Measurements from ENCODE around the gene MRPL28.
A peak's percentile ranks its signal among the peaks of the same experiment; 100 is the strongest.
"Not testable (repeated sequence)": the region's sequence is repeated elsewhere in the genome, so short reads cannot be mapped to it uniquely, and the experiment has no call there.

Gene MRPL28

GRCh38 chr16:373020-373598 is 2.8 kb upstream of the MRPL28 start:
- no peak for DNase-seq

- DNase-seq = no peak
These were observed 2.1 kb upstream of the MRPL28 start for GRCh38 chr16:372302-372983.

- no peak for DNase-seq
These were observed 1.4 kb upstream of the MRPL28 start for GRCh38 chr16:371515-372301.

GRCh38 chr16:370979-371514 is 709 bp upstream of the MRPL28 start:
- no peak for DNase-seq

- DNase-seq = no peak
These were observed 387 bp downstream of the MRPL28 start for GRCh38 chr16:369866-370436.

- no peak for DNase-seq
These were observed 968 bp downstream of the MRPL28 start for GRCh38 chr16:369275-369865.

- no peak for DNase-seq
These were observed 1.8 kb downstream of the MRPL28 start for GRCh38 chr16:368388-369158.

- no peak for DNase-seq
These were observed 2.9 kb downstream of the MRPL28 start for GRCh38 chr16:367333-367903.

- no peak for DNase-seq
These were observed 3.9 kb downstream of the MRPL28 start for GRCh38 chr16:366476-366875.

- no peak for DNase-seq
These were observed 5.5 kb downstream of the MRPL28 start for GRCh38 chr16:364595-365491.

GRCh38 chr16:363766-364490 is 6.4 kb downstream of the MRPL28 start:
- no peak for DNase-seq

GRCh38 chr16:363110-363765 is 7.1 kb downstream of the MRPL28 start:
- no peak for DNase-seq

- not testable (repeated sequence) for DNase-seq
These were observed 7.7 kb downstream of the MRPL28 start for GRCh38 chr16:362702-362999.

GRCh38 chr16:361872-362701 is 8.3 kb downstream of the MRPL28 start:
- peak; percentile 88 for DNase-seq

- peak; percentile 76 for DNase-seq
These were observed 8.9 kb downstream of the MRPL28 start for GRCh38 chr16:361341-361871.

- DNase-seq = no peak
These were observed 9.5 kb downstream of the MRPL28 start for GRCh38 chr16:360698-361336.

- DNase-seq = no peak
These were observed 10.3 kb downstream of the MRPL28 start for GRCh38 chr16:359871-360697.
